HepG2 (cell line): Measurements from ENCODE around the gene HSF2BP. TPM values are rescaled to one million over a fixed set of nuclear protein-coding genes. Genes with fewer than 3 reads are reported as not detected.

Experiments
- ATF7-NPFF ChIP-seq: sonication (generic); formaldehyde crosslinking; IDR thresholded peaks from 2 replicates; pipeline ENCODE4 v1.8.1; 2023; ENCODE audit warnings: mild to moderate bottlenecking, low read depth, missing genetic modification reagents, moderate library complexity
- ATRX ChIP-seq: sonication (generic); formaldehyde crosslinking; IDR thresholded peaks from 2 replicates; pipeline ENCODE4 v1.4.0; 2020; ENCODE audit warnings: missing genetic modification reagents, borderline replicate concordance
- CCDC6 ChIP-seq: sonication (generic); formaldehyde crosslinking; IDR thresholded peaks from 2 replicates; pipeline ENCODE4 v1.8.1; 2022; ENCODE audit warnings: mild to moderate bottlenecking, missing genetic modification reagents, moderate library complexity
- CENPX ChIP-seq: sonication (generic); formaldehyde crosslinking; IDR thresholded peaks from 2 replicates; pipeline ENCODE4 v1.9.0; 2021; ENCODE audit warnings: mild to moderate bottlenecking, missing genetic modification reagents, moderate library complexity
- ETV5 ChIP-seq: IDR thresholded peaks from 2 replicates; pipeline ENCODE4 v1.6.1; 2018; ENCODE audit warnings: missing biosample characterization, missing genetic modification reagents, inconsistent platforms, borderline replicate concordance
- HMGA1 ChIP-seq: sonication (generic); formaldehyde crosslinking; conservative IDR thresholded peaks from 2 replicates; pipeline ENCODE4 v1.4.0; 2020; ENCODE audit warnings: missing genetic modification reagents
- HNRNPH1 ChIP-seq: fragments of 200-400 bp; formaldehyde crosslinking; optimal IDR thresholded peaks from 2 replicates; pipeline ENCODE3; 2017; ENCODE audit warnings: mild to moderate bottlenecking, low read depth, low read length
- HNRNPUL1 ChIP-seq: fragments of 200-400 bp; formaldehyde crosslinking; IDR thresholded peaks from 2 replicates; pipeline ENCODE4 v1.6.1; 2017; ENCODE audit warnings: low read depth, mild to moderate bottlenecking, low read length, moderate library complexity
- HOXA5 ChIP-seq: sonication (generic); formaldehyde crosslinking; IDR thresholded peaks from 2 replicates; pipeline ENCODE4 v1.4.0; 2020; ENCODE audit warnings: missing genetic modification reagents
- MED13 ChIP-seq: sonication (generic); formaldehyde crosslinking; IDR thresholded peaks from 2 replicates; pipeline ENCODE4 v1.5.0; 2020; ENCODE audit warnings: missing genetic modification reagents
- MEF2D ChIP-seq: sonication (generic); formaldehyde crosslinking; IDR thresholded peaks from 2 replicates; pipeline ENCODE4 v1.5.1; 2020; ENCODE audit warnings: mild to moderate bottlenecking, missing genetic modification reagents
- MIXL1 ChIP-seq: IDR thresholded peaks from 2 replicates; pipeline ENCODE4 v1.6.1; 2016
- PHF8 ChIP-seq: sonication (generic); formaldehyde crosslinking; IDR thresholded peaks from 2 replicates; pipeline ENCODE4 v1.5.0; 2020; ENCODE audit warnings: missing genetic modification reagents
- SP5 ChIP-seq: IDR thresholded peaks from 2 replicates; pipeline ENCODE4 v1.6.1; 2016; ENCODE audit warnings: low read depth, borderline replicate concordance
- SRY ChIP-seq: sonication (generic); formaldehyde crosslinking; IDR thresholded peaks from 2 replicates; pipeline ENCODE4 v1.8.0; 2022; ENCODE audit warnings: mild to moderate bottlenecking, missing genetic modification reagents
- THAP11 ChIP-seq: IDR thresholded peaks from 2 replicates; pipeline ENCODE4 v1.6.1; 2016; ENCODE audit warnings: missing biosample characterization, missing genetic modification reagents
- ZBTB1 ChIP-seq: sonication (generic); formaldehyde crosslinking; IDR thresholded peaks from 2 replicates; pipeline ENCODE4 v1.4.0; 2020; ENCODE audit warnings: missing genetic modification reagents, borderline replicate concordance
- ZNF501 ChIP-seq: sonication (generic); formaldehyde crosslinking; IDR thresholded peaks from 2 replicates; pipeline ENCODE4 v1.5.1; 2020; ENCODE audit warnings: mild to moderate bottlenecking, moderate library complexity, missing genetic modification reagents
- ZNF703 ChIP-seq: sonication (generic); formaldehyde crosslinking; IDR thresholded peaks from 2 replicates; pipeline ENCODE4 v1.5.1; 2020; ENCODE audit warnings: missing genetic modification reagents, mild to moderate bottlenecking, moderate library complexity, borderline replicate concordance
- ZNF724P ChIP-seq: sonication (generic); formaldehyde crosslinking; IDR thresholded peaks from 2 replicates; pipeline ENCODE4 v1.8.0; 2022; ENCODE audit warnings: missing genetic modification reagents, borderline replicate concordance
- ZNF891 ChIP-seq: sonication (generic); formaldehyde crosslinking; IDR thresholded peaks from 2 replicates; pipeline ENCODE4 v1.5.0; 2020; ENCODE audit warnings: mild to moderate bottlenecking, missing genetic modification reagents
- polyA plus RNA-seq, 8 experiments: library from polyadenylated mRNA; depleted of rRNA in 3 of 8; stranded (reverse) in 7 of 8; unstranded in 1 of 8; fragments of >200 nt; fragmentation: Illumina TruSeq in 4 of 8; extraction: Trizol in 4 of 8; gene quantifications; 2 replicates each; pipeline versions ENCODE4 v1.2.1 to v1.2.3, GENCODE V29; 2011 to 2016; ENCODE audit warnings: low read depth in 4 of 8, missing spikeins in 1 of 8, mixed read lengths in 1 of 8; ENCODE audit not compliant: insufficient read depth in 1 of 8
- total RNA-seq, 5 experiments: library from RNA; depleted of rRNA; stranded (reverse); fragments of >200 nt; fragmentation: Illumina TruSeq; extraction: Trizol; gene quantifications; 2 replicates each; pipeline ENCODE4 v1.2.3, GENCODE V29; 2016; ENCODE audit warnings: low read depth in 1 of 5
- TF ChIP-seq, protein P1 (sequence below): sonication (generic); formaldehyde crosslinking; IDR thresholded peaks from 2 replicates; pipeline ENCODE4 v1.4.0; 2020; ENCODE audit warnings: missing genetic modification reagents
- TF ChIP-seq, protein P2 (sequence below): sonication (generic); formaldehyde crosslinking; IDR thresholded peaks from 2 replicates; pipeline ENCODE4 v1.4.0; 2020; ENCODE audit warnings: mild to moderate bottlenecking, missing genetic modification reagents
- TF ChIP-seq, protein P3 (sequence below): sonication (generic); formaldehyde crosslinking; IDR thresholded peaks from 2 replicates; pipeline ENCODE4 v1.8.0; 2022; ENCODE audit warnings: low read depth, missing genetic modification reagents
- TF ChIP-seq, protein P4 (sequence below): sonication (generic); formaldehyde crosslinking; IDR thresholded peaks from 2 replicates; pipeline ENCODE4 v1.9.0; 2022; ENCODE audit warnings: low read depth, missing genetic modification reagents

The HSF2BP gene
- total and polyA plus RNA-seq, 2 of the 13 experiments (the other 11 are each of a cell fraction or from before 2014, with no cell fraction given): 0.67 to 2.2 TPM

DNA sequence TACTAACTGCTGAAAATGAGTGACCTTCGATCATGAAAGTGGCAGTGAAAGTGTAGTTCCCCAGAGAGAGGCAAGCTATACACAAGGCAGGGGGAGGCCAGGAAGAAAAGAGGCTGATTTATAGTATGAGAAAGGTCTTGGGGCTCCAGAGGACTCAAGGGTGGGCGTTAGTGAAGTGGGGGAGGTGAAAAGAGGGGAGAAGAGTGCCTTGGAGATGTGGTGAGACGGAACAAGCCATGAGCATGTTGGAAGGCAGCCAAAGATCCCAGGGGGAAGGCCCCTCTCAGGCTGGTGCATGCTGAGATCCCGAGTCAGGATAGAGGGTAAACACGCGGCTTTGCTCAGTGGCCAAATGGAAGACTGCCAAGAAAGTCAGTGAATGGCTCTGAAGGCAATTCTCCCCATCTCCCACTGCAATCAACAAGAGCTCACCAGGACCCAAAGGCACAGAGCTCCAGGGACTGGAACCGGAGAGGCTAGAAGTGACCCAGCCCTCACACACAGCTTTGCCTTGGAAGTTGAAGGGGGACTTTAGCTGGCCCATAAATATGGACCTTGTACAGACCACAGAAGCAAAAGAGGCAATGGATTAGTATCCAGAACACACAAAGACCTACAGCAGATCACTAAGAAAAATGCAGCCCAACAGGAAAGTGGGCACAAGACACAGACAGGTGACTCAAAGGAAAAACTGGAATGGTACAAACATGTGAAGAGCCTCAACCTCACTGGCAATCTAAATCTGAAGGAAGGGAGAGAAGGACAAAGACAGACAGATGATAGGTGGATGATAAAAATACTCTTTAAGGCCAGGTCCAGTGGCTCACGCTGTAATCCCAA lies 49.6 kb downstream of the HSF2BP start (continued):
- TF ChIP-seq, protein P1, sequence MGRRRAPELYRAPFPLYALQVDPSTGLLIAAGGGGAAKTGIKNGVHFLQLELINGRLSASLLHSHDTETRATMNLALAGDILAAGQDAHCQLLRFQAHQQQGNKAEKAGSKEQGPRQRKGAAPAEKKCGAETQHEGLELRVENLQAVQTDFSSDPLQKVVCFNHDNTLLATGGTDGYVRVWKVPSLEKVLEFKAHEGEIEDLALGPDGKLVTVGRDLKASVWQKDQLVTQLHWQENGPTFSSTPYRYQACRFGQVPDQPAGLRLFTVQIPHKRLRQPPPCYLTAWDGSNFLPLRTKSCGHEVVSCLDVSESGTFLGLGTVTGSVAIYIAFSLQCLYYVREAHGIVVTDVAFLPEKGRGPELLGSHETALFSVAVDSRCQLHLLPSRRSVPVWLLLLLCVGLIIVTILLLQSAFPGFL (CRISPR knock-in tag): no peak
- no peak for TF ChIP-seq ZBTB1 (CRISPR knock-in tag)
- no peak for TF ChIP-seq ZNF724P
- peak; percentile 46 for TF ChIP-seq THAP11 (CRISPR knock-in tag)
- no peak for TF ChIP-seq MED13 (CRISPR knock-in tag)
- TF ChIP-seq CCDC6 (CRISPR knock-in tag): 0 out of 2 replicates have a peak, but pooled peaks have one; percentile 30
- TF ChIP-seq ATF7-NPFF (CRISPR knock-in tag): no peak
- TF ChIP-seq ZNF501 (CRISPR knock-in tag): peak; percentile 40; the same call in 1 of the 2 replicates
- no peak for TF ChIP-seq HOXA5 (CRISPR knock-in tag)
- no peak for TF ChIP-seq ATRX (CRISPR knock-in tag)
- TF ChIP-seq ZNF703: no peak
- TF ChIP-seq HMGA1 (CRISPR knock-in tag): no peak
- no peak for TF ChIP-seq HNRNPH1
- TF ChIP-seq, protein P2, sequence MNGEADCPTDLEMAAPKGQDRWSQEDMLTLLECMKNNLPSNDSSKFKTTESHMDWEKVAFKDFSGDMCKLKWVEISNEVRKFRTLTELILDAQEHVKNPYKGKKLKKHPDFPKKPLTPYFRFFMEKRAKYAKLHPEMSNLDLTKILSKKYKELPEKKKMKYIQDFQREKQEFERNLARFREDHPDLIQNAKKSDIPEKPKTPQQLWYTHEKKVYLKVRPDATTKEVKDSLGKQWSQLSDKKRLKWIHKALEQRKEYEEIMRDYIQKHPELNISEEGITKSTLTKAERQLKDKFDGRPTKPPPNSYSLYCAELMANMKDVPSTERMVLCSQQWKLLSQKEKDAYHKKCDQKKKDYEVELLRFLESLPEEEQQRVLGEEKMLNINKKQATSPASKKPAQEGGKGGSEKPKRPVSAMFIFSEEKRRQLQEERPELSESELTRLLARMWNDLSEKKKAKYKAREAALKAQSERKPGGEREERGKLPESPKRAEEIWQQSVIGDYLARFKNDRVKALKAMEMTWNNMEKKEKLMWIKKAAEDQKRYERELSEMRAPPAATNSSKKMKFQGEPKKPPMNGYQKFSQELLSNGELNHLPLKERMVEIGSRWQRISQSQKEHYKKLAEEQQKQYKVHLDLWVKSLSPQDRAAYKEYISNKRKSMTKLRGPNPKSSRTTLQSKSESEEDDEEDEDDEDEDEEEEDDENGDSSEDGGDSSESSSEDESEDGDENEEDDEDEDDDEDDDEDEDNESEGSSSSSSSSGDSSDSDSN (CRISPR knock-in tag): peak; percentile 57
- no peak for TF ChIP-seq PHF8 (CRISPR knock-in tag)
- TF ChIP-seq MEF2D (CRISPR knock-in tag): 0 out of 2 replicates have a peak, but pooled peaks have one; percentile 23
- peak; percentile 28; the same call in 1 of the 2 replicates for TF ChIP-seq ETV5
- no peak for TF ChIP-seq ZNF891 (CRISPR knock-in tag)
- TF ChIP-seq MIXL1 (CRISPR knock-in tag): no peak
- TF ChIP-seq SRY (CRISPR knock-in tag): no peak
- TF ChIP-seq, protein P3, sequence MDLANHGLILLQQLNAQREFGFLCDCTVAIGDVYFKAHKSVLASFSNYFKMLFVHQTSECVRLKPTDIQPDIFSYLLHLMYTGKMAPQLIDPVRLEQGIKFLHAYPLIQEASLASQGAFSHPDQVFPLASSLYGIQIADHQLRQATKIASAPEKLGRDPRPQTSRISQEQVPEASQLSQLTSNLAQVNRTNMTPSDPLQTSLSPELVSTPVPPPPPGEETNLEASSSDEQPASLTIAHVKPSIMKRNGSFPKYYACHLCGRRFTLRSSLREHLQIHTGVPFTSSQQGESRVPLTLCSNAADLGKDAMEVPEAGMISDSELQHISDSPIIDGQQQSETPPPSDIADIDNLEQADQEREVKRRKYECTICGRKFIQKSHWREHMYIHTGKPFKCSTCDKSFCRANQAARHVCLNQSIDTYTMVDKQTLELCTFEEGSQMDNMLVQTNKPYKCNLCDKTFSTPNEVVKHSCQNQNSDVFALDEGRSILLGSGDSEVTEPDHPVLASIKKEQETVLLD (CRISPR knock-in tag): no peak
- no peak for TF ChIP-seq SP5
- TF ChIP-seq, protein P4, sequence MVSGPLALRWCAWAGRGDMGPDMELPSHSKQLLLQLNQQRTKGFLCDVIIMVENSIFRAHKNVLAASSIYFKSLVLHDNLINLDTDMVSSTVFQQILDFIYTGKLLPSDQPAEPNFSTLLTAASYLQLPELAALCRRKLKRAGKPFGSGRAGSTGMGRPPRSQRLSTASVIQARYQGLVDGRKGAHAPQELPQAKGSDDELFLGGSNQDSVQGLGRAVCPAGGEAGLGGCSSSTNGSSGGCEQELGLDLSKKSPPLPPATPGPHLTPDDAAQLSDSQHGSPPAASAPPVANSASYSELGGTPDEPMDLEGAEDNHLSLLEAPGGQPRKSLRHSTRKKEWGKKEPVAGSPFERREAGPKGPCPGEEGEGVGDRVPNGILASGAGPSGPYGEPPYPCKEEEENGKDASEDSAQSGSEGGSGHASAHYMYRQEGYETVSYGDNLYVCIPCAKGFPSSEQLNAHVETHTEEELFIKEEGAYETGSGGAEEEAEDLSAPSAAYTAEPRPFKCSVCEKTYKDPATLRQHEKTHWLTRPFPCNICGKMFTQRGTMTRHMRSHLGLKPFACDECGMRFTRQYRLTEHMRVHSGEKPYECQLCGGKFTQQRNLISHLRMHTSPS (CRISPR knock-in tag): no peak; the same call in 1 of the 2 replicates
- no peak for TF ChIP-seq HNRNPUL1
- no peak for TF ChIP-seq CENPX (CRISPR knock-in tag)
